GM12865 (cell line): Measurements from ENCODE around the gene PER3.

ENCODE experiments used
- DNase-seq: peaks from one replicate; pipeline ENCODE4 v3.0.0; 2010; ENCODE audit warnings: low read depth
- H3K4me3 ChIP-seq: 2 replicates; pipeline ENCODE4 v1.5.1; 2011; ENCODE audit warnings: mild to moderate bottlenecking, low read depth, low read length, control low read depth
- TF ChIP-seq, protein P1 (sequence below): IDR thresholded peaks from 2 replicates; pipeline ENCODE4 v1.5.1; 2011; ENCODE audit warnings: low read length, control low read depth, low read depth, inconsistent platforms; ENCODE audit not compliant: insufficient read depth; ENCODE audit errors: missing control alignments

The PER3 gene

DNA sequence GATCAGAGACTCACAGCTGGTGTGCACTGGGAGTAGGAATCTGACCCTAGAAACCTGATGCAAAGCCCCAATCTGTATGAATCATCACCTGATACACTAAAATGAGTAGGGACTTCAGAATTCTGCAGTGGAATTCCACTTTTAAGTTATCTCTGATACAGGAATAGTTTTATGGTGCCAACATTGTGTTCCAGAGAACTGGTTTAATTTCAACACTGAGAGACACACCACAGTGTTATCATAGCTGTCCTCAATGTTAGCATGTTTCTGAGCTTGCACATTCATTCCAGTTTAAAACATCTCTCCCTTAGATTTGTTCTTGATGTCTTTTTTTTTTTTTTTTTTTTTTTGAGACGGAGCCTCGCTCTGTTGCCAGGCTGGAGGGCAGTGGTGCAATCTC is 61.7 kb downstream of the PER3 start:
- no peak for DNase-seq

DNA sequence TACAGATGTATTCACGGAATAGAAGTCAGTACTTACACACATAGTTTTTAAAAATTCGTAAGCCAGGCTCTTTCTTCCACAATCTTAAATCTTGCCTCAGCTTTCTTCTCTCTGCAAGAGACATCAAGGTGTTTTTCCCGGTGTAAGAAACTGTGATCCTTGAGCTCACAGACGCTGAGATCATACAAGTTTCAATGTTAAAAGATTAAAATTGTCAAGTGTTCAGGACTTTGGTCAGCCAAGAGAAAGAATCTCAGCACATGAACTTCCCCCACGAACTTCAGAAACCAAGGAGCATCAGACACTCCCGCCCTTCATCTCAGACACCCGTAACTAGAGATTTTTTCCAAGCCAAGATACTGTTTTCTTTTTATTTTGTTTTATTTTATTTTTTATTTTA is 62.6 kb downstream of the PER3 start:
- H3K4me3 ChIP-seq, result no peak overlapping the region
- no peak for DNase-seq
- TF ChIP-seq, protein P1, sequence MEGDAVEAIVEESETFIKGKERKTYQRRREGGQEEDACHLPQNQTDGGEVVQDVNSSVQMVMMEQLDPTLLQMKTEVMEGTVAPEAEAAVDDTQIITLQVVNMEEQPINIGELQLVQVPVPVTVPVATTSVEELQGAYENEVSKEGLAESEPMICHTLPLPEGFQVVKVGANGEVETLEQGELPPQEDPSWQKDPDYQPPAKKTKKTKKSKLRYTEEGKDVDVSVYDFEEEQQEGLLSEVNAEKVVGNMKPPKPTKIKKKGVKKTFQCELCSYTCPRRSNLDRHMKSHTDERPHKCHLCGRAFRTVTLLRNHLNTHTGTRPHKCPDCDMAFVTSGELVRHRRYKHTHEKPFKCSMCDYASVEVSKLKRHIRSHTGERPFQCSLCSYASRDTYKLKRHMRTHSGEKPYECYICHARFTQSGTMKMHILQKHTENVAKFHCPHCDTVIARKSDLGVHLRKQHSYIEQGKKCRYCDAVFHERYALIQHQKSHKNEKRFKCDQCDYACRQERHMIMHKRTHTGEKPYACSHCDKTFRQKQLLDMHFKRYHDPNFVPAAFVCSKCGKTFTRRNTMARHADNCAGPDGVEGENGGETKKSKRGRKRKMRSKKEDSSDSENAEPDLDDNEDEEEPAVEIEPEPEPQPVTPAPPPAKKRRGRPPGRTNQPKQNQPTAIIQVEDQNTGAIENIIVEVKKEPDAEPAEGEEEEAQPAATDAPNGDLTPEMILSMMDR, result no peak

More for the DNA sequence above, 61.7 kb downstream of the PER3 start:
- TF ChIP-seq, protein P1, result no peak
- no peak overlapping the region for H3K4me3 ChIP-seq

DNA sequence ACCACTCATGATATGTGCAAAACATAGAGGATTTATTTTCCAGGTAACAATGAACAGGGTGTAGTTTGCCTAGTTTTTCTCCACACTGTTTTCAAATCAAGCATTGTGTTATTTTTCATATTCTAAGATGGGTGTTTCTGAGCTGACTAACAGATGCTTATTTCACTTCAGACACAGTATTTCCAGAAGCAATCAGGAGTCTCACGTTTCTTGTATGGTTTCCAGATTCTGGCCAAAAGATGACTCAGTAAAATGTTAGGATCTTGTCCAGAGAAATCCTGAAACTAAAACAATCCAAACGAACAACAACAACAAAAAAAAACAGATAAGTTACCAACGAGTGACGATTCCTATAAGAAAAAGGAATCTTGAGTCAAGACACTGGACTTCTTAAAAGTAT is 63.5 kb downstream of the PER3 start:
- no peak for DNase-seq
- TF ChIP-seq, protein P1, result no peak
- H3K4me3 ChIP-seq, result no peak overlapping the region

DNA sequence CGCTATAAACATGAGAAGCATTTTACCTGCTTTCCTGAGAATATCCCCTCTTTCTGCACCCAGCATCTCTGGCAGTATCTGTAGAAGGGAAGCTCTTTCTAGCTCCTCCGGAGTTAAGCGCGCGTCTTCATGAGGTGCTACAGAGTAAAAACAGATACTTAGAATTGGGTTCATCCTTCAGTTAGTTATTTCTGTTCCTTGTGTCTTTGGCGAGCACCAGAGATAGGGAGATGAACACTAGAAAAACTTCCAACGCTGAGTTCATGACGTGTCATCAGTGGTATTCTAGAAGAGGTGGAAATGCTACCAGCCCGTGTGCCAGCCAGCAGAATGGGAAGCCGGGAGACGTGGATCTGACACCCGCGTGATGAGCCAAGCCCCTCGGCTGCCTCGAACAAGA is 66.7 kb downstream of the PER3 start:
- DNase-seq, result no peak
- TF ChIP-seq, protein P1, result no peak
- H3K4me3 ChIP-seq, result no peak overlapping the region

DNA sequence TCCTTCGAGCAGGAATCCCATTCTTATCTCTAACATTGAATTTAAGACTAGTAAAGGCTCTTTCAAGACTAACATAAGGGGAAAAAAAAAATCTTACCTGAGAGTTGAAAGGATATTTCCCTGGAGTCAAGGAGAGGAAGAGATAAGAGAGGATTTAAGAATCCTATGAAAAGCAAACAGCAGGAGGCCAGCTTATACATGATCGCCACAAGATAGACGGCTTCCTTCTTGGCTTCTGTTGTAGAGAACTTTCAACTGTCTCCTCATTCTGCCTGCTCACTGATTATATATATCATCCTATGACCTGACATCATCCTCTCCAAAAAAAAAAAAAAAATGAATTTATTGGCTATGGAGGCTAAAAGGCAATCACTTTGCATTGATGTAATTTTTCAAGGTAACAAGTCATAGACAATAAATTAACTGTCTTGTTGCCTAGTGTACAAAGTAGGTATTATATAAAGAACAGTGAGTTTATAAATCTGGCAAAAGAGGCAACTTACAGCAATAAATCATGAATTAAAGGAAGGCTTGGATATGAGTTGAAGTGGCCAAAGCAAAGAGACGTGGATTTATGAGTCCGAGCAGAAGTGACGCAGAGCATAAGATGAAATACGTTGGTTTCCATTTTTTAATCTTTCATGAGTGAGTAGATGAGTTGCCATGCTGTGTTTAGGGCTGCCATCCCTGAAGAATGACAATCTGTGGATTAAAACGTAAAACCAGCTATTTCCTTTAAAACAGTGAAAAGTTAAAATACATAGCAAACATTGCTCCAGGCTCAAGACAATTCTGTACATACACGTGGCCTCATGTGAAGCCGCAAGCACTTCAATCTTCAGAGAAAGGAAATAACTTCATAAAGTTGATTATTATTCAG is 69.0 kb downstream of the PER3 start, which contains the start of gene UTS2:
Gene UTS2, minus strand, starts transcription at position 262 of the 880 bp plus-strand sequence. Its CDS starts 62 bp downstream, at position 200.
- no peak within 1 kb of the TSS for H3K4me3 ChIP-seq
- TF ChIP-seq, protein P1, result no peak
- no peak for DNase-seq

DNA sequence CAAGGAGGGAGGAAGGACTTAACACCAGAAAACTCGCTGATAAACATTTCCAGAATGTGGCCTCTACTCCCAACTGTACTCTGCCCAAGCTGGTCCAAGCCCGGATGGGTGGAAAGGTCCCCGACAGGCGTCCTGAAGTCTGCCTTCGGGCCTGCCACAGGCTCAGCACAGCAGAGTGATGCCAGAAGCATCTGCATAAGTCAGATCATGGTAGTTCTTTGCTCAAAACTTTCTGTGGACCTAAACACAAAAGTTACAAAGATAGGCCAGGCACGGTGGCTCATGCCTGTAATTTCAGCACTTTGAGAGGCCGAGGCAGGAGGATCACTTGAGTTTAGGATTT is 69.6 kb downstream of the PER3 start:
- no peak overlapping the region for H3K4me3 ChIP-seq
- DNase-seq, result no peak
- TF ChIP-seq, protein P1, result no peak

DNA sequence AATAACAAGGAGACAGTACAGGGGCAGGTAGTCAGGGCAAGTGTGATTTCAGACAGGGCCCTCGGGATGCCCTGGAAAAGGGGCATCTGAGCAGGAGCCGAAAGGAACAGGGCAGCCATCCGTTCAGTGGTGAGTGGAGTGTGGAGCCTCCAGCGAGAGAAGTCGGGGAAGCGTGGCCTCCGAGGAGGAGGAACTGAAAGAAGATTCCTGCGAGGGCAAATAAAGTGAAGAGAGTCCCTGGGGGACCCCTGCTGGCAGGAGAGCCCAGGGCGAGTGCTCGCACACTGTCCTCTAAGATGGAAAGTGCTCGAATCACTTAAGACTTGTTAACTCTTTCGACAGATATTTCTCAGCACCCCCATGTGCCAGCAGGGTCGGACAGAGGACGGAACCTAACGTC is 72.3 kb downstream of the PER3 start:
- H3K4me3 ChIP-seq, result no peak overlapping the region
- TF ChIP-seq, protein P1, result no peak
- no peak for DNase-seq
